Measurements from ENCODE around the gene TSSK2.
"Not testable (repeated sequence)": the region's sequence is repeated elsewhere in the genome, so short reads cannot be mapped to it uniquely, and the experiment has no call there.

The TSSK2 gene

GRCh38 chr22:19130959-19131684, at the start of gene TSSK2:
Gene TSSK2, plus strand, starts transcription at chr22:19131308. Its CDS starts 92 bp downstream, at chr22:19131400.
- DNase-seq = no peak

GRCh38 chr22:19081351-19081750, 49.8 kb upstream of the TSSK2 start:
- no peak for DNase-seq

DNA sequence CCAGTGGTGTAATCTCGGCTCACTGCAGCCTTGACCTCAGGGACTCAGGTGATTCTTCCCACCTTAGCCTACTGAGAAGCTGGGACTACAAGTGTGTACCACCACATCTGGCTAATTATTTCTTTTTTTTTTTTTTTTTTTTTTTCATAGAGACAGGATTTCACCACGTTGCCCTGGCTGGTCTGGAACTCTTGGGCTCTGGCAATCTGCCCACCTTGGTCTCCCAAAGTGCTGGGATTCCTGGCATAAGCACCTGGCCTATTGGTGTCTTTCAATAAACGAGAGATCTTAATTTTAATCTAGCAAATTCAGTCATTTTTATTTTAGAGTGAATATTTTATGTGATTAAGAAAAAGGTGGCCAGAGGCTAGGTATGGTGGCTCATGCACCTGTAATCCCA, 49.0 kb upstream of the TSSK2 start:
- no peak for DNase-seq

DNA sequence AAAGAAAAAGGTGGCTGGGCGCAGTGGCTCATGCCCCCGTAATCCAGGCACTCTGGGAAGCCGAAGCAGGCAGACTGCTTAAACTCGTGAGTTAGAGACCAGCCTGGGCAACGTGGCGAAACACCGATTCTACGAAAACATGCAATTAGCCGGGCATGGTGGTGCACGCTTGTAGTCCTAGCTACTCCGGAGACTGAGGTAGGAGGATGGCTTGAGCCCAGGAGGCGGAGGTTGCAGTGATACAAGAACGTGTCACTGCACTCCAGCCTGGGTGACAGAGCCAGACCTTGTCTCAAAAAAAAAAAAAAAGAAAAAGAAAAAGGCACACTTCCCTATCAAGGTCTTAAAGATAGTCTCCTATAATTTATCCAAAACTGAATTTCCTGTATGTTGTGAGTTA, 48.3 kb upstream of the TSSK2 start:
- no peak for DNase-seq

DNA sequence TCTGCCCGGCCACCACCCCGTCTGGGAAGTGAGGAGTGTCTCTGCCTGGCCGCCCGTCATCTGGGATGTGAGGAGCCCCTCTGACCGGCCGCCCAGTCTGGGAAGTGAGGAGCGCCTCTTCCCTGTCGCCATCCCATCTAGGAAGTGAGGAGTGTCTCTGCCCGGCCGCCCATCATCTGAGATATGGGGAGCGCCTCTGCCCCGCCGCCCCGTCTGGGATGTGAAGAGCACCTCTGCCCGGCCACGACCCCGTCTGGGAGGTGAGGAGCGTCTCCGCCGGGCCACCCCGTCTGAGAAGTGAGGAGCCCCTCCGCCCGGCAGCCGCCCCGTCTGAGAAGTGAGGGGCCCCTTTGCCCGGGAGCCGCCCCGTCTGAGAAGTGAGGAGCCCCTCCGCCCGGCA, 47.0 kb upstream of the TSSK2 start:
- not testable (repeated sequence) for DNase-seq

DNA sequence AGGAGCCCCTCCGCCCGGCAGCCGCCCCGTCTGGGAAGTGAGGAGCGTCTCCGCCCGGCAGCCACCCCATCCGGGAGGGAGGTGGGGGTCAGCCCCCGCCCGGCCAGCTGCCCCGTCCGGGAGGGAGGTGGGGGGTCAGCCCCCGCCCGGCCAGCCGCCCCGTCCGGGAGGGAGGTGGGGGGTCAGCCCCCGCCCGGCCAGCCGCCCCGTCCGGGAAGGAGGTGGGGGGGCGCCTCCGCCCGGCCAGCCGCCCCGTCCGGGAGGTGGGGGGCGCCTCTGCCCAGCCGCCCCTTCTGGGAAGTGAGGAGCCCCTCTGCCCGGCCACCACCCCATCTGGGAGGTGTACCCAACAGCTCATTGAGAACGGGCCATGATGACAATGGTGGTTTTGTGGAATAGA, 46.5 kb upstream of the TSSK2 start:
- DNase-seq = not testable (repeated sequence)

DNA sequence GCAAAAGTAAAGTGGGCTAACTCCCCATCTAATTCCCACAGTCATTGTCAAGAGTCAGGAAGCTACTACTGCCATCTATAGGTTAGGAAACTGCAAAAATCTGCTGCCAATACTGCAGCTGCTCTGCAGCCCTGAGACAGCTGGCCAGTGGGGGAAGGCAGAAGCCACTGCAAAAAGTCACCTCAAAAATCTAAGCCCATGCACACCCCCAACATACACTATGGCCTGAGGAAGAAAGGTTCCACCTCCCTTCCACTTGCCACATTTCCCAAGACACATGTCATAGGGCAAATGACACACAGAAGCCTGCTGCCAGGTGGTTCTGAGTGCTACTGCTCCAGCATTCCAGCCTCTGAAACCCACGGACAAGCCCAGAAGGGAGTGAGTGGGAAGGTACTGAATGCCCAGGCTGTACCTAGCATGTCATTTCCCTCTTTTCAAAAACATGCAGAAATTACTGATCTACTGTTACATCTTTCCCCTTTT, 45.8 kb upstream of the TSSK2 start:
- no peak for DNase-seq

DNA sequence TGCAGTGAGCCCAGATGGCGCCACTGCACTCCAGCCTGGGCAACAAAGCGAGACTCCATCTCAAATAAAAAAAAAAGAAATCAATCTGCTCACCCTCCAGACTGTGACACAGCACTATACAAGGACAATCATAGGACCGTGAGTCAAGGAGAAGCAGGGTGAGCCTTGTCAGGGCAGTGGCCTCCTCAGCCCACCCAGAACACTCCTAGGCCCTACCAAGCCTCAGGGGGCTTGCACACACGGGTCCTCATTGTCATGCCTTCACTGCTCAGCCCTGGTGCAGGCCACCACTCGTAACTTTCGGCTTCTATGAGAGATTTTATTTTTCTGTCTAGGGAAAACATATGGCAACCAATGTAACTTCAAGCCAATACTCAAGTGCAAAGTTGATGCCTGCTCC, 44.7 kb upstream of the TSSK2 start:
- no peak for DNase-seq

- DNase-seq = no peak
These were observed 44.2 kb upstream of the TSSK2 start for GRCh38 chr22:19086896-19087295.

DNA sequence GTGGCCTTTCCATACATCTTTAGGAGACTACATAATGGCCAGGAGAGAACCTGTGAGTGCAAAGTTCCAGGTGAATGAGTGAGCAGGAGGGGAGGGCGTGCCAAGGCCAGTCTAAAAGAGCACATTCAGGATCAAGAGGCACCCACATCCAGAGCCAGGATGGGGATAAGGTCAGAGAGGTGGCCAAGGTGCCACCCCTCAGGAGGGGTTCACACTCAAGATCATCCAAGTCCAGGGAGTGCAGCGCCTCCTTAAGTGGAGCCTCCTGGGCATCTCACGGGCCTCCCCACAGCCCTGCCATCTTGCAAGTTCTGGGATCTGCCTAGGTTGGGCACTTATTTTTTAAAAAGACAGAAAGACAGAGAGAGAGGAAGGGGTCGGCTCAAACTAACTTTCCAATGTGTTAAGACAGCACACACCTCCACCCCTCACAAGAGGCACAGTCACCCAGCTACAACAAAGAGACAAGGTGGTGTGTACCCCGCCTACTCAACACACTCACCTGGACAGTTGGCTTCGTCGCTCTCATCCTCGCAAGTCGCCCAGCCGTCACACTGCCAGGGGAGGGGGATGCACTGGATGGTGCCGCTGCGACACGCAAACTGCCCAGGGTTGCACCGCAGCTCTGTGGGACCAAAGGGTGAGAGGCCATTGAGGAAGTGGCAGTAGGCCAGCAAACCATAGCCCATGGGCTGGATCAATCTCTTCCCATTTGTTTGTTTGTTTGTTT, 42.1 kb upstream of the TSSK2 start:
- DNase-seq = no peak

- DNase-seq = no peak
These were observed 40.9 kb upstream of the TSSK2 start for GRCh38 chr22:19090183-19090582.

DNA sequence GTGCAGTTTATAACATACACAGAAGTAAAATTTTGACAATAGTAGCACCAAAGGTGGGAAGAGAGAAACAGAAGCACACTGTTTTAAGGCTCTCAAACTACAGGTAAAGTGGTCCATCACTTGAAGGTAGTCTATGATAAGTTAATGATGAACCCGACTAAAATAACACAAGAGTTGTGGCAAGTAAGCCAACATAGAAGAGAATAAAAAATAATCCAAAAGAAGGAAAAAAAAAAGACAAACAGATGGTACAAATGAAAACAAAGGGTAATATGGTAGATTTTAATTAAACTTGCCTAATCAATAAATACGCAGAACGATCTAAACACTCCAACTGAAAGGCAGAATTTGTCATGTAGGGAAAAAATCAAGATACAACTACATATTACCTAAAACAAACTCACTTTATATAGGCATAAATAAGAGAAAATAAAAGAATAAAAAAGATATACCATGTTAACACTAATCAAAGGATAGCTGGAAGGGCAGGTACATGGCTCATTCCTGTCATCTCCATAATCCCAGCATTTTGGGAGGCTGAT, 40.5 kb upstream of the TSSK2 start:
- DNase-seq = no peak

GRCh38 chr22:19092725-19093124, 38.4 kb upstream of the TSSK2 start:
- DNase-seq = no peak

- no peak for DNase-seq
These were observed 36.6 kb upstream of the TSSK2 start for GRCh38 chr22:19094393-19094997.

- no peak for DNase-seq
These were observed 34.6 kb upstream of the TSSK2 start for GRCh38 chr22:19096555-19096954.

DNA sequence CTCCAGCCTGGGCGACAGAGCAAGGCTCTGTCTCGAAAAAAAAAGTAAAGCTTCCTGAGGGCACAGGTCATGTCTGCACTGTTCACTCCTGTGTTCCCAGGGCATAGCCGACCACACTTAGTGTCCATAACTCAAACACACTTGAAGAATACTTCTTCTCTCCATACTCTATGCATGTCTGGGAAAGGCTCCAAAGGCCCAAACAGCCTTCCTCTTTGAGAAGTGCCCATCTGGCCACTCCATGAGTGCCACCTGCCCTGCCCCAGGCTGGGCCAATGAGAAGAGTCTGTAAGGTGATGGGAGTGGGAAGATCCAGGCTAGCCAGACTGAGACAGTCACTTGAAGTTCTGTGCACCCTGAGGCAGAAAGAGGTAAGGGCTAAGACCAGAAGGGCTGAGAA, 33.6 kb upstream of the TSSK2 start:
- no peak for DNase-seq

DNA sequence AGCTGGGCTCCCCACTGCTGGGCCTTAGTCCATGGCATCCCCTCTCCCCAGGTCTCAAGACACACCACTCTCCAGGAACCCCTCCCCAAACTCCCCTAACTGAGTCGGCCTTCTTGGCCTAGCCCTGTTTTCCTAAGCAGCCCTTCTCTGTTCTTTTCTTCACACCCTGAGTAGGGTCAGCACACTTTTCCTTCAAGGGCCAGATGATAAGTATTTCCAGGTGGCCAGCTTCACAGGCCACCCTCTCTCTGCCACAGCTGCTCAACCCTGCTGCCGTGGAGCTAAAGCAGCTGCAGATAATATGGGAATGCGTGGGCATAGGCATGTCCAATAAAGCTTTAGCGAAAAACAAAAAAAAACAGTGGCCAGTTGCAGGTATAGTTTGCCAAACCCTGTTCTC, 33.0 kb upstream of the TSSK2 start:
- DNase-seq = no peak

DNA sequence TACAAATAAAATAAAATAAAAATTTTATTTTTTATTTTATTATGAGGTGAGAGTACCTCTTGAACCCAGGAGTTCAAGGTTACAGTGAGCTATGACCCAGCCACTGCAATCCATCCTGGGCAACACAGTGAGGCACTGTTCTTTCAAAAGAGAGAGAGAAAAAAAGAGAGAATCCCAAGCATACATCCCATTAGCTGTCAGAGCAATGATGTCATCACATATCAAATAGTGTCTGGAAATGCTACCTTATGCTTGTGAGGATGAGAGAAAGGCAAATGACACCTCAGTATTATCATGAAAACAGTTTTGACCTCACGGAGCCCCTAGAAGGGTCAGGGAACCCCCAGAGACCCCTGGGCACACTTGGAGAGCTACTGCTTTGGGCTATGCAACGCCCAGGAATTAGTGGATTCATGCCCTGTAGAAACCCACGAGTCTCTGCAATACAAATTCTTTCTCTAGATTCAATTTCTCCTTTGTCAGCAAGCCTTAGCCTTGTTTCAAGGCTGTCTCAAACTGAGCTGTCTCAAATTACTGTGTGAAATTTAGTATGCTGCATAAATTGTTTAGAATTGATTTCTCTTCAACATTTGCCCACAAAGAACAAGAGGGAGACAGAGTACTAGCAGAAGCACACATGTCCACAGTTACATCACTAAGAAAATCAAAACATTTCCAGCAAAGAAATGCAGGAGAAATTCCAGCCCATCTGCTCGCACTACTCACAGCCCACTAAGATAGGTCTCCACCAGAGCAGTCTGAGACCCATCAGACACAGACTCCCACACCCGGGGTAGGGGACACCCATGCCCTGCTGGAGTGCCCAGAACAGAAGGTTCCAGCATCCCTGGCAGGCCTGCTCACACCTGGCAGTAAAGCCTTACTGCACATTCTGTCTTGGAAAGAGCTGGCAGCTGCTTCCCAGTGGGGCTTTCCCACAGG, 27.0 kb upstream of the TSSK2 start:
- no peak for DNase-seq

- no peak for DNase-seq
These were observed 25.7 kb upstream of the TSSK2 start for GRCh38 chr22:19105456-19105855.

GRCh38 chr22:19105867-19106802, 25.0 kb upstream of the TSSK2 start:
- peak; percentile 58 for DNase-seq
